Stimulated activated CD4-positive, alpha-beta T cell treated with anti-CD3 and anti-CD28 coated beads, Interleukin-12 subunit alpha, Interleukin-12 subunit beta, amount 100 ng/mL, for 4 hours (primary cell): Measurements from ENCODE around the gene DMTF1.
"Not testable (repeated sequence)": the region's sequence is repeated elsewhere in the genome, so short reads cannot be mapped to it uniquely, and the experiment has no call there.

ENCODE experiments used
- DNase-seq: peaks from one replicate; pipeline ENCODE4 v3.0.0-alpha.2; 2020

DMTF1 gene, protein sequence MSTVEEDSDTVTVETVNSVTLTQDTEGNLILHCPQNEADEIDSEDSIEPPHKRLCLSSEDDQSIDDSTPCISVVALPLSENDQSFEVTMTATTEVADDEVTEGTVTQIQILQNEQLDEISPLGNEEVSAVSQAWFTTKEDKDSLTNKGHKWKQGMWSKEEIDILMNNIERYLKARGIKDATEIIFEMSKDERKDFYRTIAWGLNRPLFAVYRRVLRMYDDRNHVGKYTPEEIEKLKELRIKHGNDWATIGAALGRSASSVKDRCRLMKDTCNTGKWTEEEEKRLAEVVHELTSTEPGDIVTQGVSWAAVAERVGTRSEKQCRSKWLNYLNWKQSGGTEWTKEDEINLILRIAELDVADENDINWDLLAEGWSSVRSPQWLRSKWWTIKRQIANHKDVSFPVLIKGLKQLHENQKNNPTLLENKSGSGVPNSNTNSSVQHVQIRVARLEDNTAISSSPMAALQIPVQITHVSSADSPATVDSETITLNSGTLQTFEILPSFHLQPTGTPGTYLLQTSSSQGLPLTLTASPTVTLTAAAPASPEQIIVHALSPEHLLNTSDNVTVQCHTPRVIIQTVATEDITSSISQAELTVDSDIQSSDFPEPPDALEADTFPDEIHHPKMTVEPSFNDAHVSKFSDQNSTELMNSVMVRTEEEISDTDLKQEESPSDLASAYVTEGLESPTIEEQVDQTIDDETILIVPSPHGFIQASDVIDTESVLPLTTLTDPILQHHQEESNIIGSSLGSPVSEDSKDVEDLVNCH

DNA sequence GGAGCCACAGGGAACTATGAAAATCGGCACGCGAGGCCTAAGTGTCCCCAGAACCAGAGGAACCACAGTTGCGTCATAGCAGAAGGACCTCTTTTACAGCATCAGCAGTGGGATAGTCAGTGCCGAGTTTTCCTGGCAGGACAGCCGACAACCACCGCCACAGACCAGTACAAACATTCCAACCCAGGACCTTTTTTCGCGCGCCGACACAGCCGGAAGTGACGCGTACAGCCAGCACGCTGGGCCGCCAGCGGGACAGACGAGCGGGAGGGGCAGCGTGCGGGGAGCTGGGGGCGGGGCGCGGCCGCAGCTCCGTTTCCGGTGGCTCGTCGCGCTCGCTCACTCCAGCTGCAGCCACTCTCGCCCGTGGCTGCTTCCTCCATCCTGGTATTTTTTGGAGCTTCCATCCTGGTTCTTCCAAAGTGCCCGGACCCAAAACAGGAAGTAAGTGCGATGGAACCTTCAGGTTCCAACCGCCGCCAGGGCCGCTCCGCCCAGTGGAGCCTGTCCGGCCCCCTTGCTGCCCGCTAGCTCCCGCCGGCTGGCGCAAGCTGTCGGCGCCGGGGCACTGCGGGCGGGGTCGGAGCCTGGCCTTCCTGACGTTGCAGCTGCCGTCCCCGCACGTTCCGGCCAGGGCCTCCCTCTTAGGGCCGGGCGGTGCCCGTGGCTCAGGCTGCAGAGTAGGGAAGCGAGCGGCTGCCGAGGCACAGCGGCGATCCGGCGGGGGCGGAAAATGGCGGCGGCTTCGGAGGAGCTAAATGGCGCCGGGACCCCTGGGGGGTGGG lies at the start of gene DMTF1:
DMTF1 (plus strand) TSS at position 342 of the 785 bp plus-strand sequence. CDS start 12,489 bp downstream, outside the sequence.
- DNase-seq: peak; percentile 86

DNA sequence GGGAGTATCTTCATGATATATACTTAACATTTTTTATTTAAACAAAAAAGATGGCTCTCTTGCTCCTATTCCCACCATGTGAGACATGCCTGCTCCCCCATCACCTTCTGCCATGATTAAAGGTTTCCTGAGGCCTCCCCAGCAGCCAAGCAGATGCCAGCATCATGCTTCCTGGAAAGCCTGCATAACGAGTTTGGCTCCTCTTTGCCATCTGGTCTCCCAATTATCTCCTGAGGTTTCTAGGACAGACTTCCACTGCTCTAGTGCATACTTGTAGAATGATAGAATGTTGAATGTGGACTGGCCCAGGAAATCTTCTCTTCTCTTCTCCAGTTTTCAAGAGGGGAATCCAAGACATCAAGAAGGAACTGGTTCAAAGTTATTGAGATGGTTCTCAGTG lies 46.9 kb upstream of the DMTF1 start:
- no peak for DNase-seq

DNA sequence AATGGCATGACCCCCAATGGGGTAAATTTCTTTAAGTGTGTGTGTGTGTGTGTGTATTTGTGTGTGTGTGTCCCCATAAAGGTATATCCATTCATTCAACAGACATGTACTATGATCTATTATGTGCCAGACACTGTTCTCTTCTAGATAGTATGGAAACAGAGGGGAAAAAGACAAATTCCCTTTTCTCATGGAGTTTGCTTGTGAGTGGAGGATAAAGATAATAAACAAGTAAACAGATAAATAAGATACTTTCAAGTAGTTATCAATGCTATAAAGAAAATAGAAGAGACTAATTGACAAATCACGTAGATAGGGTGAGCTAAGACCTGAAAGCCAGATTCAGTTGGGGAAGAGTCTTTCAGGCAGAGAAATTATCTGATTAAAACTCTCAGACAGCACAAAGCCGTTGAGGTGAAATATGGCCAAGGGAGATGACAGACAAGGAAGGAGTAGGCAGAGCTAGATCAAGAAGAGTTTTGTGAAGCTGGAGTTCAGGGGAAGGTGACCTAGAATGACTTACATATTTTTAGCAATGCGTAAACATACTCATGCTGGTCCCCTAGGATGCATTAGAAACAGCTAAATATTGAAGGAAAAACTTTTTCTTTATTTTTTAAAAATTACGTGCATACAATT lies 45.2 kb upstream of the DMTF1 start:
- DNase-seq: no peak

DNA sequence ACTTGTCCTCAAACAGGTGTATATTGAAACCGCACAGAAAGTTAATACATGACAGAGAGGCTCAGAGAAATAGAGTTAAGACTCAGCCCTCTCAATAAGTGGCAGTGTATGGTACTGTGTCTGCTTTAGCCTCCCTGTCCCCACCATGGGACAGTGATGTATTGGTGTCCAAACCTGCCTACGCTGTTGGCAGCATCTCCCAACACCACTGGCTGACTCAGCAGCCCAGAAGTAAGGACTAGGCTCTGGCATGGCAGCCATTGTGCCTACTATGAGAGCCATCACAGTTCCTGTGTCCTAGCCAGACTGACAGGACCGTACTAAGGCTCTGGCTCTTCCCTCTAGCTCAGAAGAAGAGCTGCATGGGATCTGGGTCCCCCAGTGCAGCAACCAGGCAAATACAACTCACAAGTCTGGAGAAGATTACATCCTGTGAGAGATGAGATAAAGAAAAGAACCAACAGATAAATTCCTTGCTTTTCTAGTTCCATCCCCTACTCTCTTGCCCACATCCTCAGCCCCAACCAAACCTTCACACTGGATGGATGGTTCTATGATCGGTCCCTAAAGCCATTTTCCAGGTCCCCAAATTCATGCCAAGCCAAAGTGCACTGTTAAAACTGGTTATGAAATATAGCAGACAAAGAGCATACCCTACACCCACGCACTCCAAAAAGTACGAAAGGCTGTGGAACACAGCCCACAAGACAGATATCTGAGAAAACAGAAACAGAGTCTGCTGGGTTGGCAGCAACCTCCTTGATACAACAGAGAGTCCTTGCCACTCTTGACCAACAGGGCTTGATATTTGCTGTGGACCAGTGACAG lies 44.1 kb upstream of the DMTF1 start:
- DNase-seq: no peak

DNA sequence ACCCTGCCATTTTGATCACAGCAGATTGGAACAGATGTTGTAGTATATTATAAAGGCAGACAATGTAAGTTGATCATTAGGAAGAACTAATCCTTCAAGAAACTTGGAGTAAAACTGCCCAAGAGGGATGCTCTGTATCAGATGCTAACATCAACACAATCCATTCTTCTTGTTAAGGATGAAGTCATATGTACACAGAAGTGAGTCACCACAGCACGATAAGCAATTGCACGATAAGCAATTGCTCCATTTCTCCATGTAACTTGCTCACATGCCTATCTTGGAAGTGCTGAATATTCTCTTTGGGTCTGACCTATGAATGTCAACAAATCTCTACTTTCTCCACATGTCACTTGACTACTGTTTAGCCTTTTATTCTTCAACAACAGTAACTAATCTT lies 41.5 kb upstream of the DMTF1 start:
- no peak for DNase-seq

DNA sequence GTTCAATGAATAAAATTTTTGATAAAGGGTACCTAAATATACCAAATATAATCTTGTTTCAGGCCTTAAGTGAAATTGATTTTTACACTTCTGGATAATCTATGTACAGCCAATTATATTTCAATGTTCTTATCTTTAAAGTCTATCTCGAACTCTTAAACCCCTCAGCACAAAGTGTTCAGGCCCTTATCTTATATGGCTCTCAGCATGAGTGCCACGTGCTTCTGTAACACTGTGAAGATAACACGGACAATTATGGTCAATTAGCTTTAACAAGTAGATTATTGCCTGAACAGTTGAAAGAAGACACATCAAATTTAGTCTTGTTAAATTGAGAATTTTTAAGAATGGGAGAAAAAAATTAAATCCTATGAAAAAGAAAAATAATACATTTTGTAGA lies 40.4 kb upstream of the DMTF1 start:
- DNase-seq: no peak

DNA sequence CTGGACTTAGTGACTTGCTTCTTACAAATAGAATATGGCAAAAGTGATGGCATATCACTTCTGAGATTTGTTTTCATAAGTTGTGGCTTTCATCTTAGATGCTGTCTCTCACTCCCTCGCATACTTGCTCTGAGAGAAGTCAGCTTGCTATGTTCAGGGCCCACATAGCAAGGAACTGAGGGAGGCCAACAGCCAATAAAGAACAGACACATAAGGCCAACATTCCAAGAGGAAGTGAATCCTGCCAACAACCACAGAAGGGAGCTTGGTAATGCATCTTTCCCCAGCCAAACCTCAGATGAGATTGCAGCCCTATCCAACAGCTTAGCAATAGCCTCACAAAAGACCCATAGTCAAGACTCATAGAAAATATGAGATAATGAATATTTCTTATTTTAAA lies 39.2 kb upstream of the DMTF1 start:
- no peak for DNase-seq

DNA sequence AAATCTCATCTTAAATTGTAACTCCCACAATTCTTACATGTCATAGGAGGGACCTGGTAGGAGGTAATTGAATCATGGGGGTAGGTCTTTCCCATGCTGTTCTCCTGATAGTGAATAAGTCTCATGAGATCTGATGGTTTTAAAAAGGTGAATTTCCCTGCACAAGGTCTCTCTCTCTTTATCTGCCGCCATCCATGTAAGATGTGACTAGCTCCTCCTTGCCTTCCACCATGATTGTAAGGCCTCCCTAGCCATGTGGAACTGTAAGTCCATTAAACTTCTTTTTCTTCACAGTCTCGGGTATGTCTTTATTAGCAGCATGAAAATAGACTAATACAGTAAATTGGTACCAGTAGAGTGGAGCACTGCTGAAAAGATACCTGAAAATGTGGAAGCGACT lies 38.3 kb upstream of the DMTF1 start:
- DNase-seq: not testable (repeated sequence)

DNA sequence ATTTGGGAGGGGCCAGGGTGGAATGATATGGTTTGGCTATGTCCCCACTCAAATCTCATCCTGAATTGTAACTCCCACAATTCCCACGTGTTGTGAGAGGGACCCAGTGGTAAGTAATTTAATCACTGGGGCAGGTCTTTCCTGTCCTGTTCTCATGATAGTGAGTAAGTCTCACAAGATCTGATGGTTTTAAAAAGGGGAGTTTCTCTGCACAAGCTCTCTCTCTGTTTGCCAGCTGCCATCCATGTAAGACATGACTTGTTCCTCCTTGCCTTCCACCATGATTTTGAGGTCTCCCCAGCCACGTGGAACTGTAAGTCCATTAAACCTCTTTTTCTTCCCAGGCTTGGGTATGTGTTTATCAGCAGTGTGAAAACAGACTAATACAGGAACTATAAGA lies 36.5 kb upstream of the DMTF1 start:
- DNase-seq: not testable (repeated sequence)

DNA sequence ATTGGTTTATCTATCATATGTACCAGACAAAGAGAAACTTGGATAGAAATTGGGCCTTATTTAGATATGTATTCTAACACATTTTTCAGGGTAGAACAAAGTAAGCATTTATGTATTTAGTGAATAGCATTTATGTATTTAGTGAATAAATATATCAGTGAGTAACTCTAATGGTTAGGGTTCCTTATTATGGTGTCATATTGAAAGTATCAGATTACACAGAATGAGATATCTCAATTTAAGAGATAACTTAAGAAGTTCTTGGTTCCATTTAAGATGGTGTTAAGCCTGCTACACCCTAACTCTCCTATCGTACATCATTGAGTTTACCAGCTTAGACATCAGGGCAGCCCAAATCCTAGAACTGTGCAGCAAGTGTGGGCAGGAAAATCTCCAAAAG lies 35.9 kb upstream of the DMTF1 start:
- DNase-seq: no peak

DNA sequence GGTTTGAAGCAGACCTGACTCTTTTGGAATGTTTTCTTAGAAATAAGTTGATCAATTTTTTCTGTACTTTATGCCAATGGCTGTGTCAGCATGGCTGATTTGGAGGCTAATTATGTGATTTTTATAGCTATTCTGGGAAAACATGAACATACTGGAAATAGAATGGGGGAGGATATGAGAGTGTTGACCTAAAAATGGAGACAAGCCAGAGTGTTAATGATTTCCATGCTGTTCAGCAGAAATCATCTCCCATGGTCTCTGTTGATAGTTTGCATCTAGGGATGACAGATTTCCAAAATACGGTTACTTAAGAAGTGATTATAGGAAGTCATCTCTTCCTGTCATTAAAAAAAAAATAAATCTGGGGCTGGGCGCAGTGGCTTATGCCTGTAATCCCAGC lies 32.7 kb upstream of the DMTF1 start:
- DNase-seq: no peak

DNA sequence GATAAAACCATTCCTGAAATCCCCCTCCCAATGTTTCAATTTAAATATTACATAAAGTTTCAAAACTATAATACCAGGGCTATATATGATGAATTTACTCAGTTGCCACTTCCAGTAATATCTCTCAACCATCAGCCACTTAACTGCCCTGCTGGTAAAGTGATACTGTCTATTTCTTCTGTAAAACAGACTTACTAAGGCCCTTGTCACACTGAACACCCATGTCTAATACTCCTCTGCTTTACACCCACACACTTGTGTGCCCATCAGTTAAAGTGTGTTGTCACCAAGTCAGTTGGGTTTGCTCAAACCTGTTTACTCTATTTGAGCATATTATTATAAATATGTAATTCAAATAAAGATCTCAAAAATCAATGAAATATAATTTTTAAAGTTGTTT lies 29.1 kb upstream of the DMTF1 start:
- DNase-seq: no peak

DNA sequence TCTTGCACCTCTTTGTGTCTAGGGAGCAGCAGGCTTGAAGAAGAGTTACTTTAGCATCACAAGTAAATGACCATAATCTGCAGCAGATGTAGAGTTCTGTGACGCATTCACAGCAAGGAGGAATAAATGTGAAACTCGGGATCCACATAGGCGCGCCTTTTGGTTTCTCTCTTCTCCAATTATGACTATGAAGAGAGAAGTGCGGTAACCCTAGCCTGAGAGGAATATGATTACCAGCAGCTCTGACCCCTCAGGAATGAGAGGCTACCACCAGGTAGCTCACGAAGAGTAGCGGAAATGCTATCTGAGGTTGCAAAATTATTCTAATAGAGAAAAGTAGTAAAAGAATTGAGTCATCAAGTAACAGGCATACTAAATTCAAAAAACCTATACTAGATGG lies 25.2 kb upstream of the DMTF1 start:
- DNase-seq: no peak

DNA sequence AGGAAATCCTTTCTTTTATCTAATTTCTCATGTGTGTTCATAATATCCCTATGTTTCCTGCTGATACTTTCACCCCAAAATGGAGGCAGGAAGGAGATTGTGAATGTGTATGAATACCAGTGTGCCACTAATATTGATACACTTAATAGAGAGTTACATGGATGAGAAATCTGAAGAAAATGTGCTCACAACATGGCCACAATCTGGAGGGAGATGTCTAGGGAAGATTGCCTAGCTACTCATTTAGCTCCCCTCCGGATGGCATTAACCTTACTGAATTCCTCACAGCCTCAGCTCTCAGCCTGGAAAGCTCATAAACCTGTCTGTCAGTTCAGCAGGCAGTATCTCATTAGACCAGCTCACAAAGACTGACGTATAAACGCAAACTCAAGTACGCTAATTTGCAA lies 23.4 kb upstream of the DMTF1 start:
- DNase-seq: no peak

DNA sequence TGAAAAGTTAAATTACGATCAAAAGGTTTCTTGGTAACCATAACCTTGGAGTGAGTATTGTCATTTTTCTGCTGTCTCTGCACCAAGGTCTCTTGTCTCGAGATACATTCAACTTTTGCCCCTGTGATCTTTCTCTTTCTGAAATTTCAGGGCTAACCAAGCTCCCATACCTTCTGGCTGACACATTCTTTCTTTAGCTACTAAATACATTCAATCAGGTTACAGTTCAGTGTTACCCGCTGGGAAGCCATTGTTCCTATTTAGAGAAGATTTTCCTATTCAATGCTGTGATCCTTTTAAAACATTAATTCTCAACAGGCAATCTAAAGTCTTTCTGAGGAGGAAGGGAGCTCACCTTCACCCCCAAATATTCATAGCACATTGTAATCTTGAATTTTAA lies 22.9 kb upstream of the DMTF1 start:
- no peak for DNase-seq

DNA sequence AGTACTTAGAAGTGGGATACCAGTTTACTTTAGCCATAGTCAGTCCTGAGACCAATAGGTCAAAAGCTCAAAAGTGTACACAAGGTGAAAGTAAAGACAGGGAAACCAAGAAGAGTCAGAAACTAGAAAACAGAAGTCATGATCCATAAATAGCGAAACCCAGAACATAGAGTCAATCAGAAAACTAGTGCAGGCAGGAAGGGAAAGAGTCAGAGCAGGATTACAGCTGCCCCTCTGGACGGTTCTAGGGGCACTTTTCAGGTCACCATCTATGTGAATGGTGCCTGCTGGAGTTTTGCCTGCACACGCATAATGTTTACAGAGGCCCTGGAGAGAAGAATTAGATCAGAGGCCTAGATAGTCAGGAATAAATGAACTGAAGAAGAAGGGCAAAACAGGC lies 22.4 kb upstream of the DMTF1 start:
- DNase-seq: no peak

DNA sequence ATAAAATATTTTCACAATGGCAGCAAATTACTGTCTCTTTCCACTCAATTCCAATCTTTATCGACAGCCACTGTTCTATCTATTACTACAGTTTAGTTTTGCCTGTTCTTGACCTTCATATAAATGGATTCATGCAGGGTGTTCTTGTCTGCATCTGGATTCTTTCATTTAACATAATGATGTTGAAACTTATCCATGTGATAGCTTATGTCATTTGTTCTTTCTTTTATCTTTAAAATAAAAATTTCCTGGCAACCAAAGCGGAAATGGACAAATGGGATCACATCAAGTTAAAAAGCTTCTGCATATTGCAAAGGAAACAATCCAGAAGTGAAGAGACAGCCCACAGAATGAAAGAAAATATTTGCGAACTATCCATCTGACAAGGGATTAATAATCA lies 20.5 kb upstream of the DMTF1 start:
- DNase-seq: no peak

DNA sequence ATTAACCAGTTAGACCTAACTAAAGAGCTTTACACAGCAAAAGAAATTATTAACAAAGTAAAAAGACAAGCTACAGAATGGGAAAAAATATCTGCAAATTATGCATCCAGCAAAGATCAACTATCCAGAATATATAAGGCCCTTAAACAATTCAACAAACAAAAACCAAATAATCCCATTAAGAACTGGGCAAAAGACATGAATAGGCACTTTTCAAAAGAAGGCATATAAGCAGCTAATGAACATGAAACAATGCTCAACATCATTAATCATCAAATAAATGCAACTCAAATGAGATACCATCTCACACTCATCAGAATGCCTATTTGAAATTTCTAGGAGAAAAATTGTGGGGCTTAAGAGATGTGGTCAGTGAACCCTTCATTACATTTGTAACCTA lies 15.0 kb upstream of the DMTF1 start:
- no peak for DNase-seq

DNA sequence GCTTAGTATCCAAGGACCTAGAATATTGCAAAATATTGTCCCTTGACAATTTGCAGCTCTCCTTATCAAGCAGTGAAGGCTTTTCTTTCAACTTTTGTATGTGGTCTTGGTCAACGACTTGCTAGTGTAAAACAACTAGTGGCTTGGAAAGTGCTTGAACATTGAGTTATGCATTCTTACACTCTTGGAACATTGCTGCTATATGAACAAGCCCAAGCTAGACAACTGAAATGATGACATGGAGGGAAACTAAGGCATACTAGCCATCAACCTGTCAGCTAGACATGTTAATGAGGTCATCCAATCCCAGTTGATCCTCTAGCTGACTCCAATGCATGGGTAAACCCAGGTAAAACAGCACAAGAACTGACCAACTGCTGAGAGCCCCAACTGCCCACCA lies 12.7 kb upstream of the DMTF1 start:
- DNase-seq: no peak

DNA sequence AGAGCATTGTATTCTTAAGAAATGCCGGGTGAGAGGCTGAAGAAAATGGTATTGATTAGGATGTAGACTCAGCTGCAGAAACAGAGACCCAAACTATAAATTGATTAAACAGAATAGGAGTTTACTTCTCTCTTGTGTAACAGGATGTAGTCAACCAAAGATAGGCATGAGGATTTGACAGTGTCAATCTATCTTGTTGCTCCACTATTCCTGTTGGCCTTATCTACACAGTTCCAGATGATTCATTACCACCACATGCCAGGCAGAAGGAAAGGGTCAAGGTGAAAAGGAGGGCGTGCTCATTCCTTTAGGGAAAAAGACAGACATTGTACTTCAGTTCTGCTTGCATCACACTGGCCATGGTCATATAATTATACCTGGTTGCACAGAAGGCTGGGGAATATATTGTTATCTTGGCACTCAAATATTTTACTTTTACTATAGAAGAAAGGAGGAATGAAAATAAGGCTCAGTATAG lies 11.9 kb upstream of the DMTF1 start:
- no peak for DNase-seq

DNA sequence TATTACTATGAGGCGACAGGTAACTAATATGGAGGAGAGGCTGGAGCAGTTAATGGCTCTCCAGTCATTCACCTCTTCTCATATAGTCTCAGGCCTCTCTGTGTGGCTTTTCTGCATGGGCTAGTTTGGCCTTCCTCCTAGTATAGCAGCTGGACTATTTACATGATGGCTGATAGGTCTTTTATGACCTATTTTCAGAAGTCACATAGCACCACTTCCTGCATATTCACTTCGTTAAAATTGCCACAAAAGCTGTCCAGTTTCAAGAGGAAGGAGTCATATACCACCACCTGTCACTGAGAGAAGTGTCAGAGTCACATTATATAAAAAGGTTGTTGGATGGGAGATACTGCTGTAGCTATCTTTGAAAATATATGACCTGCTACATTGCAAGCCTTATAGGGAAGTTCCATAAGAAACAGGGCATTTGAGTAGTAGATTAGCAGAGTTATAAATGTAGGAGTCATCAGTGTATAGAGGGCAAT lies 8.0 kb upstream of the DMTF1 start:
- DNase-seq: no peak
